GM18517 (cell line): ENCODE measurements around the gene CCRL2.
"Not testable (repeated sequence)": the region's sequence is repeated elsewhere in the genome, so short reads cannot be mapped to it uniquely, and the experiment has no call there.

ENCODE experiments used
- ATAC-seq: cut with Tn5 transposase; IDR thresholded peaks from one replicate; pipeline ENCODE4 v1.9.1; 2021; ENCODE audit warnings: mild to moderate bottlenecking, moderate library complexity; ENCODE audit not compliant: unreplicated experiment

Gene CCRL2

GRCh38 chr3:46427916-46428833 is 21.1 kb downstream of the CCRL2 start:
- no peak for ATAC-seq

GRCh38 chr3:46429250-46429649 is 22.2 kb downstream of the CCRL2 start:
- ATAC-seq = no peak

GRCh38 chr3:46429671-46430070 is 22.6 kb downstream of the CCRL2 start:
- ATAC-seq = no peak

GRCh38 chr3:46430879-46431278 is 23.8 kb downstream of the CCRL2 start:
- ATAC-seq = not testable (repeated sequence)

- not testable (repeated sequence) for ATAC-seq
These were observed 24.8 kb downstream of the CCRL2 start for GRCh38 chr3:46431905-46432304.

GRCh38 chr3:46433118-46433517 is 26.1 kb downstream of the CCRL2 start:
- not testable (repeated sequence) for ATAC-seq

GRCh38 chr3:46433841-46434240 is 26.8 kb downstream of the CCRL2 start:
- ATAC-seq = no peak

GRCh38 chr3:46435081-46435726 is 28.1 kb downstream of the CCRL2 start:
- ATAC-seq = no peak

- no peak for ATAC-seq
These were observed 31.8 kb downstream of the CCRL2 start for GRCh38 chr3:46438831-46439230.

- ATAC-seq = peak; percentile 82
These were observed 33.7 kb downstream of the CCRL2 start for GRCh38 chr3:46440531-46441294.

- no peak for ATAC-seq
These were observed 35.8 kb downstream of the CCRL2 start for GRCh38 chr3:46442576-46443530.

- ATAC-seq = no peak
These were observed 40.3 kb downstream of the CCRL2 start for GRCh38 chr3:46447228-46447985.

GRCh38 chr3:46448721-46449120 is 41.7 kb downstream of the CCRL2 start:
- no peak for ATAC-seq

- ATAC-seq = no peak
These were observed 42.9 kb downstream of the CCRL2 start for GRCh38 chr3:46449755-46450552.

GRCh38 chr3:46453526-46454208 is 46.6 kb downstream of the CCRL2 start:
- no peak for ATAC-seq

- ATAC-seq = no peak
These were observed 47.1 kb downstream of the CCRL2 start for GRCh38 chr3:46454209-46454595.

- ATAC-seq = no peak
These were observed 47.5 kb downstream of the CCRL2 start for GRCh38 chr3:46454606-46455005.
